Glutamatergic neuron (in vitro differentiated cells): ENCODE results near the gene ERN1. TPM values are rescaled to one million over a fixed set of nuclear protein-coding genes. Genes with fewer than 3 reads are reported as not detected.
"Not testable (repeated sequence)": the region's sequence is repeated elsewhere in the genome, so short reads cannot be mapped to it uniquely, and the experiment has no call there.

ENCODE experiments used
- DNase-seq: peaks from one replicate; pipeline ENCODE4 v3.0.0; 2022
- H3K27ac Mint-ChIP-seq: one replicate; pipeline ENCODE4 v1.8.0; 2020; ENCODE audit warnings: mild to moderate bottlenecking, mixed read lengths, inconsistent platforms; ENCODE audit not compliant: unreplicated experiment
- H3K27me3 Mint-ChIP-seq: one replicate; pipeline ENCODE4 v1.8.0; 2020; ENCODE audit warnings: mild to moderate bottlenecking, moderate library complexity, mixed read lengths, inconsistent platforms; ENCODE audit not compliant: unreplicated experiment
- H3K36me3 Mint-ChIP-seq: one replicate; pipeline ENCODE4 v1.8.0; 2020; ENCODE audit warnings: mild to moderate bottlenecking, mixed read lengths, inconsistent platforms; ENCODE audit not compliant: unreplicated experiment
- H3K4me1 Mint-ChIP-seq: one replicate; pipeline ENCODE4 v1.8.0; 2020; ENCODE audit warnings: mild to moderate bottlenecking, low read depth, mixed read lengths, inconsistent platforms; ENCODE audit not compliant: unreplicated experiment
- H3K4me3 Mint-ChIP-seq: one replicate; pipeline ENCODE4 v1.8.0; 2020; ENCODE audit warnings: mild to moderate bottlenecking, mixed read lengths, inconsistent platforms; ENCODE audit not compliant: unreplicated experiment
- H3K9me3 Mint-ChIP-seq: one replicate; pipeline ENCODE4 v1.8.0; 2020; ENCODE audit warnings: mild to moderate bottlenecking, moderate library complexity, mixed read lengths, inconsistent platforms; ENCODE audit not compliant: unreplicated experiment
- CTCF ChIP-seq: fragments of 200-600 bp; sonication (generic); IDR thresholded peaks from one replicate; pipeline ENCODE4 v1.5.0; 2021; ENCODE audit not compliant: partially characterized antibody, unreplicated experiment
- total RNA-seq: library from RNA; stranded (reverse); fragmentation: NEBNext Ultra II Directional; extraction: Animal tissue kit (Norgen Biotek cat#: 25700); gene quantifications from one replicate; pipeline ENCODE4 v1.2.1, GENCODE V29; 2021; ENCODE audit not compliant: unreplicated experiment

Gene ERN1
- total RNA-seq, 1 donor from 2014 or later = 6.9 TPM

DNA sequence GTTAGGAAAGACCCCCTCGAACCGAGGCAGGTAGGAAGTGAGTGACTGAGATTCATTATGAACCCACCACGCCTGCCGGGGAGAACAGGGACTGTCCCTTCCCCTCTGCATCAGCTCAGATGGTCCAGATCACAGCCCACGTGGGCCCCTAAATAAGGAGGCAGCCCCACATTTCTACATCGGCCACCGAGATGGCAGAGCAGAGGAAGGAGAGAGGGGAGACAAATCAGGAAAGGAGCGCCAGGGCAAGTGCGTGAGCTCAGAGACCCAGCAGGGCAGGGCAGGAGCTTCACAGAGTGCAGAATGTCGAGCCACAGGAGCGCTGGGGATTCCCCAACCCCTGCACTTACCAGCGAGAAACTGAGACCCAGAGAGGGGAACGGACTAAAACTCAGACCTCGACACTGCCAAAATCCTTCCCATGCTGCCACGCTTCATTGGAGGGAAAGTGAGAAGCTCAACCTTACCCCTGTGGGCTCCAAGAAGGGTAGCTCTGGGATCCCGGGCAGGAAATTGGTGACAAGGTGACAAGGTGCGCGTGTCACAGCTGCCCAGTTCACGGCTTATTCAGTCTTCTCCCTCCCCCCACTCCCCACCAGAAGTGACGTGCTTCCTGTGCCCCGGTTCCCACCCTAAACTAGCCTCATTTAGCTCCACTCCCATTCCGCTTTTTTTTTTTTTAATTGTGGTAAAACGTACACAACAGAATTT lies 109.7 kb downstream of the ERN1 start, which contains the start of gene ICAM2:
ICAM2 (minus strand) TSS at position 578 of the 711 bp plus-strand sequence. CDS start 13,942 bp downstream, outside the sequence.
- peaks cover 3% of the 10 kb centered on the region for H3K27me3 Mint-ChIP-seq

DNA sequence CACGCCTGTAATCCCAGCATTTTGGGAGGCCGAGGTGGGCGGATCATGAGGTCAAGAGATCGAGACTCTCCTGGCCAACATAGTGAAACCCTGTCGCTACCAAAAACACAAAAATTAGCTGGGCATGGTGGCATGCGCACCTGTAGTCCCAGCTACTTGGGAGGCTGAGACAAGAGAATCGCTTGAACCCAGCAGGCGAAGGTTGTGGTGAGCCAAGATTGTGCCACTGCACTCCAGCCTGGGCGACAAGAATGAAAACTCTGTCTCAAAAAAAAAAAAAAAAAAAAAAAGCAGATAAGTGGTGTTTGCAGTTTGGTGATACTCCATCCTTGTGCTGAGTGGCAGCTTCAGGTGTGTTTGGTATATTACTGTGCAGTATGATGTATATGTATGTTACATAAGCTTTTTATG lies 110.4 kb downstream of the ERN1 start:
- not testable (repeated sequence) for H3K9me3 Mint-ChIP-seq, H3K4me1 Mint-ChIP-seq, DNase-seq, H3K27me3 Mint-ChIP-seq, H3K4me3 Mint-ChIP-seq, H3K36me3 Mint-ChIP-seq, H3K27ac Mint-ChIP-seq

More for the DNA sequence above, 109.7 kb downstream of the ERN1 start, which contains the start of gene ICAM2:
- no peak for DNase-seq
- Mint-ChIP-seq H3K27ac (no peak within 1 kb of the TSS), H3K4me3 (no peak within 1 kb of the TSS), H3K9me3 (peaks cover 4% of the 10 kb centered on the region), H3K36me3 (peaks cover 5% of the 10 kb centered on the region), H3K4me1 (no peaks in the 10 kb centered on the region)
- no peak for TF ChIP-seq CTCF

DNA sequence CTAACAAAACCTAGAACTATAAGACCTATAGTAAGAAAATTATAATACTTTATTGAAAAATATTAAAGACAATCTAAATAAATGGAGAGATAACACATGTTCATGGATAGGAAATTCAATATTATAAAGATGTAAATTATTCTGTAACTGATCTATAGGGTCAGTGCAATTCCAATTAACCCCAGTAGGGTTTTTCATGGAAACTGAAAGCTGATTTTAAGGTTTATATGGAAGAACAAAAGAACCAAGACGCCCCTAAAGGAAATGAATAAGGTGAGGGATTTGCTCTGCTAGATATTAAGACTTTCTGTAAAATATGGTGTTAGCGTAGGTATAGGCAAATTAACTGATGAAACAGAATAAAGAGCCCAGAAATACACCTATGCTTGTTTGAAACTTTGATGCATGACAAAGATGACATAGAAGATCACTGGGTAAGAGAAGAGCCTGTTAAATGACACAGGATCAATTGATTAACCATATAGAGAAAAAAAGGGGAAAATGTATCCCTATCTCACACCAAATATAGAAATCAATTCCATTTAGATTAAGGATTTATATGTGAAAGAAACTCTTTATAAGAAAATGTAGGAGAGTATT lies 112.5 kb downstream of the ERN1 start:
- Mint-ChIP-seq H3K27ac (no peak overlapping the region), H3K4me1 (no peaks in the 10 kb centered on the region), H3K9me3 (peaks cover 4% of the 10 kb centered on the region), H3K27me3 (peaks cover 4% of the 10 kb centered on the region), H3K4me3 (no peak overlapping the region), H3K36me3 (peaks cover 5% of the 10 kb centered on the region)
- peak; percentile 63 for TF ChIP-seq CTCF
- DNase-seq = no peak

DNA sequence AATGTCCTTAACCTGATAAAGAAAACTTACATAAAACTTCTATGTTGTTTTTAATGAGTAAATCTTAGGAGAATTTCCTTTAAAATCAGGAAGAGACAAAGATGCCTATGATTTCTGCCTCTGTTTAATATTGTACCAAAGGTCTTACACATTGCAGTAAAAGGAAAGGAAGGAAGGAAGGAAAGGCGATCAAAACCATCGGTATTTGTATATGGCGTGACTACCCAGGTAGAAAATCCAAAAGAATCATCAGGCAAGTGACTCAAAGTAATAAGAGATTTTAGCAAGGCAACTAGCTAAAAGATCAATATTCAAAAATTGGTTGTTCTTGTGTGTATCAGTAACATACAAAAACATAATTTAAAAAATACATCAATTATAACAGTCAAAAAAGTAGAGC lies 113.0 kb downstream of the ERN1 start:
- H3K9me3 Mint-ChIP-seq = peaks cover 4% of the 10 kb centered on the region
- peaks cover 5% of the 10 kb centered on the region for H3K36me3 Mint-ChIP-seq
- no peak overlapping the region for H3K4me3 Mint-ChIP-seq
- peaks cover 5% of the 10 kb centered on the region for H3K27me3 Mint-ChIP-seq
- no peak for DNase-seq
- TF ChIP-seq CTCF = no peak
- no peak overlapping the region for H3K27ac Mint-ChIP-seq
- H3K4me1 Mint-ChIP-seq = no peaks in the 10 kb centered on the region

- peaks cover 4% of the 10 kb centered on the region for H3K27me3 Mint-ChIP-seq
- H3K9me3 Mint-ChIP-seq = peaks cover 3% of the 10 kb centered on the region
- no peaks in the 10 kb centered on the region for H3K4me1 Mint-ChIP-seq
- no peak overlapping the region for H3K27ac Mint-ChIP-seq
- no peak for DNase-seq
- H3K36me3 Mint-ChIP-seq = peaks cover 5% of the 10 kb centered on the region
- no peak for TF ChIP-seq CTCF
- no peak overlapping the region for H3K4me3 Mint-ChIP-seq
These were observed 113.6 kb downstream of the ERN1 start for GRCh38 chr17:64016231-64016784.
